Measurements from ENCODE around the gene AVPI1.
A peak's percentile ranks its signal among the peaks of the same experiment; 100 is the strongest.
"Not testable (repeated sequence)": the region's sequence is repeated elsewhere in the genome, so short reads cannot be mapped to it uniquely, and the experiment has no call there.

The AVPI1 gene

DNA sequence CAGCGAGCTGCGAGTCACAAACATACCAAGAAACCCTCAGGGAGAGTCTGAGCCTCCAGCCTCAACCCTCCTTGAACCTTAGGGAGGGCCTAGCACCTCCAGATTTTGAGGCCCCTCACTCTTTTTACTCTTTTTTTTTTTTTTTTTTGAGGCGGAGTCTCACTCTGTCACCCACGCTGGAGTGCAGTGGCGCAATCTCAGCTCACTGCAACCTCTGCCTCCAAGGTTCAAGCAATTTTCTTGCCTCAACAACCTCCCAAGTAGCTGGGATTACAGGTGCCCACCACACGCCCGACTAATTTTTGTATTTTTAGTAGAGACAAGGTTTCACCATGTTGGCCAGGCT lies 2.7 kb downstream of the AVPI1 start:
- not testable (repeated sequence) for FAIRE-seq; DNase-seq (ENCODE audit: insufficient read length, low spot score)

DNA sequence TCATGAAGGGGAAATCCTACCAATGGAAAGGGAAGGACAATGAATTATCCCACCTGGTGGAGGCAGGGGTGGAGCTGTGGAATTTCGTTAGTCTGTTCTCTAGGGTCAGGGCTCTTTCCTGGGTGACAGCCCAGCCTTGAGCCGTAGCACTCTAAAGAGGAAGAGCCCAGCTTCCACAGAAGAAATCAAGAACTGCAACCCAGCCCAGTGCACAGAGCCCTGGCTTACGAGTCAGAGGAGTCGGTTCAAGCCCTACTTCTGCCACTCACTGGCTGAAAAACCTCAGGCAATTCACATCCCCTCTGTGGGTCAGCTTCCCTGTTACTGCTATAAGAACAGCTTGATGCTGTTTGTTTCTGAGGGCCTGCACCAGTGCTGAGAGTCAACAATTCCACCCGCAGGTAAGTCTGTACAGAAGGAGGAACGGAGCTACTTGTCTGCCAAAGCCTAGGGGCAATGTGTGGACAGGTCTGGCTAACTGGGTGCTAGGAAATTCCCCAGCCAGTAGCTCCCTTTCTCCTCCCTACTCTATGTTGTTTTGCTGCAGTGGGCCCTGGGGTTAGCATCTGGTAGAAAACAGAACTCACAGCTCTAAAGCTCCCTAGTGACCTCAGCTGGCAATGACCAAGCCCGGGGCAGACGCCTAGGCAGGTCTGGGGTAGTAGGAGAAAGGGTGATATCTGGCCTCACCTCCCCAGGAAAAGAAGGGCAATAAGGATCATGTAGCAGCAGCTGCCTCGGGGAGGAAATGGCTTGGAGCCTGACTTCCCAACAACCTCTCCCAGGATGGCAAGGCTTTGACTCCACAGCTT lies 3.3 kb downstream of the AVPI1 start:
- DNase-seq (ENCODE audit: insufficient read length, low spot score) = no peak

DNA sequence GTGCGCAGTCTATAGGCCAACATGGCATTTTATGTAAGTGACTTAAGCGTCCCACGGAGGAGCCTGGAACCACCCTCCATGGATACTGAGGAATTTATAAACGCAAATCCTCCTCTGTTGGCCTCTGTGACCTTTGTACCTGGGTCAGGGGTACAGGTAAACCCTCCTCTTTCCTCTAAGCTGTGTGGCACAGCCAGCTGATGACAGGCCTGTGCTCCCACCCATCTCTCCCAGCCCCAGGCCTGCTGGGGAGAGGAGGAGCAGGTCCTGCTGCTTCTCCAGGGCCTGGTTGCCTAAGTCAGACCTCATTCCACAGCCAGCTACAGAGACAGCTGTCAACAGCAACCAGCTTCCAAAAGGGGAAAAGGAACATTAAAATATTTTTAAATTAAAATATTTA lies 5.0 kb downstream of the AVPI1 start:
- FAIRE-seq (no peak), DNase-seq (ENCODE audit: insufficient read length, low spot score) (no peak)

More for the DNA sequence above, 3.3 kb downstream of the AVPI1 start:
- FAIRE-seq = no peak

DNA sequence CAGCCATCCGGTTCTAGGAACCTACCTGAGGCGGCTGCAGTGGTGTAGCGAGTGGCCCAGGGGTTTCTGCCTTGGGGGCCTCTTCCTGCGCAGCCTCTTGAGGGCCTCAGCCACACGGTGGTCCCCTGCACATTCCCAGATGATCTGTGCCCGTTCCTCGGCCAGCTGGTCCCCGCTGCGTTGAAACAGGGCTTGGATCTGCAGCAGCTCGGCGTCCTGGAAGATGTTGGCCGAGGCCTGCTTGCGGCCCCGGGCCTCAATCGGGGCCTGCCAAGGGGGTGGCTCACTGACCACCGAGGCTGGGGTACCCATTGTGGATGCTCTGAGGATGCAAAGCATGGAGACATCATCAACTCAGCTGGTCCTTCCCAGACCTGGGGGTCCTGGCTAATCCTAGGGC lies 7.4 kb downstream of the AVPI1 start:
- DNase-seq (ENCODE audit: insufficient read length, low spot score) = no peak
- no peak for FAIRE-seq

DNA sequence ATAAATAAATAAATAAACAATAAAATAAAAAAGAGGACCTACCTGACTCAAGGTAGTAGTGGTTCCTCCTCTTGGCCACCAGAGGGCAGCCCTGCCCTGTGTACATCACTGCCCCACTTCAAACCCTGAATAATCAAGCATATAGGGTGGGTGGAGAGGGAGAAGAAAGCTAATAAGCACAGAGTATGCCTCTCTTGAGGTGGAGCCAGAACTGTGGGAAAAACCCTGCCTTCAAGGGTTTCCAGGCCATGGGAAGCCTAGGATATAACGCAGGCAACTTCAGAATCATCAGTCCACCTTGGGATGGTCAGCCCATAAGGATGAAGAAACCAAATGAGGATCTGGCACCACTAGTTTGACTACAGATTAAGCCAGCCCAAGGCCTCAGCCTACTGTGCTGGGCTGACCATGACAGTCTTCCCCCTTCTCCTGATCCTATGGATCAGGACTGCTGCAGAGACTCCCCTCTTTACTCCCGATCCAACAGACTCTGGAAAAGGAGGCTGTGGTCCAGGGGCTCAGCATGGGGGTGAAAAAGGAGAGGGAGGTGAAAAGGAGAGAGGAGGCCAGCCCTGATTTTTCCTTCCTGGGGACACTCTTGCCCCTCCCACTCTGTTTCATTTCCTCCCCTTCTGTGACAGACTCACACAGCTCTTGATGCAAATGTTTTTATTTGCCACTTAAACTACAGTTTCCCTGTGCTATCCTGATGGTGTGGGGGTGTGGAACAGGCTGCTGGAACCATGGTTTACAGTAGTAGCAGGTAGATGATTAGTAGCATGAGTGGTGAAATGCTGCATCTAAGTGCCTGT lies 10.1 kb downstream of the AVPI1 start:
- DNase-seq (ENCODE audit: insufficient read length, low spot score) (peak; percentile 52), FAIRE-seq (peak; percentile 86)

DNA sequence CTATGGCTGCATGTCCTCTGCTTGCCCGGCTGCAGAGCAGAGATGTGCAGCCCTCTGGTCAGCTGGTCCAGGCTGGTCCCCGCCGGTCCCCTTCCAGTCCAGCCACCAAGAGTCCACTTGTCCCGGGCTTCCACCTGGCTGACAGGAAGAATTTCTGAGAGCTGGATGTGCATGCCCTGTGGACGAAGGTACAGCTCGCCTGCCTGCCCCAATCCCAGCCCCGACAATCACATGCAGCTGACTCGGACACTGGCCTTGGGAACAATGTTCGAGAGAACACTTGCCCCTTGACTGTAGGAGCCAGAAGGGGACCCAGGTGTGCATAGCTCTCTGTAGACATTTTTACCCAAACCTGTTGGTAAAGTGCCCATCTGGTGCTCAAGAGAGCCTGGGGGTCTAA lies 11.8 kb downstream of the AVPI1 start:
- DNase-seq (ENCODE audit: insufficient read length, low spot score) (no peak), FAIRE-seq (no peak)

DNA sequence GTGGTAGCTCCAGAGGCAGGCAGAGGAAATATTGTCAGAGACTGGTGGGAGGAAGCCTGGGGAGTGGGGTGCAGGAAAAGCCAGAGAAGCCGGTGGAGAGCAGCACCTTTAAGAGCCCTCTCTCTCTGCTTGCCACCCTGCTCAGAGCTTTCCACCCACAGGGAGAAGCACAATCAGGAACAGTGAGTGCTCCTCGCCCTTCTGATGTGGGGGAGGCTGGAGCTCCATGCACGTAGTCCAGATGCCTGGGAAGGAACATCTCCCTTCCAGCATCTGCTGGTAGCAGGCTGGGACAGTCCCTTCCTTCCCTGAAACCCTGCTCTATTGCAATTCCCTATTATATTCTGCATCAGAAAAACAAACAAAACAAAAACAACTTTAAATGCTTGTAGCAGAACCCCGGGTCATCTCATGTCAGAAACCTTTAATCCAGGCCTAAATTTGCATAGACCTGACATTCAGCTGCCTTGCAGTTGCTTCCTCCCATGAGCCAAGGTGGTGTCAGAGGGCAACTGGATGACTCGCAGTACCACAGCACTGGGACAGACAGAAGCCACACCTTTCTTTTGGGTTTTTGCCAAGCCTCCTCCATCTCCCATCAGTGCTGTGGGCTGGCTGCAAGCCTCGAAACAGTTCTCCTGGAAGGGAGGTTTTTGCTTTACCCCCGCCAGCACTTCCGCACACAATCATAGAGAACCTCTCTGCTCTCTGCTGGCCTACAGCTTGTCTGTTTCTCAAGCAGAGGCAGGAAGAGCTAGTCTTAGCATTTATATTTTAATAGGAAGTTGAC lies 13.1 kb downstream of the AVPI1 start:
- no peak for DNase-seq (ENCODE audit: insufficient read length, low spot score)
- no peak for FAIRE-seq

DNA sequence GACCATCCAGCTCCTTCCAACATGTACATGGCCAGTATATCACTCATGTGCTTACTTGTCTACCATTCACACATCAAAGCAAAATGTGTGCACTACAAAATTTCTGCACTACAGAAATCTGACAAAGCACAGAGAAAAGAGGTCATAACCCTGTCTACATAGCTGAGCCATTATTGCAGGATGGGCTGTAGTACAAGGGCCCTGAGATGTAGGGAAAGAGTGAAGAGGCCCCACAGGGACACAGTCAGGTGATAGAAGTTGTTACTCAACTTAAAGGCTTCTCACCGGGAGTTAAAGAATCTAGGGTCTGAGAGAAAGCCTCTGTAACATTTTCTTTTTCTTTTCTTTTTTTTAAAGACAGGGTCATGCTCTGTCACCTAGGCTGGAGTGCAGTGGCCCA lies 17.5 kb downstream of the AVPI1 start:
- DNase-seq (ENCODE audit: insufficient read length, low spot score) = no peak
- FAIRE-seq = no peak

DNA sequence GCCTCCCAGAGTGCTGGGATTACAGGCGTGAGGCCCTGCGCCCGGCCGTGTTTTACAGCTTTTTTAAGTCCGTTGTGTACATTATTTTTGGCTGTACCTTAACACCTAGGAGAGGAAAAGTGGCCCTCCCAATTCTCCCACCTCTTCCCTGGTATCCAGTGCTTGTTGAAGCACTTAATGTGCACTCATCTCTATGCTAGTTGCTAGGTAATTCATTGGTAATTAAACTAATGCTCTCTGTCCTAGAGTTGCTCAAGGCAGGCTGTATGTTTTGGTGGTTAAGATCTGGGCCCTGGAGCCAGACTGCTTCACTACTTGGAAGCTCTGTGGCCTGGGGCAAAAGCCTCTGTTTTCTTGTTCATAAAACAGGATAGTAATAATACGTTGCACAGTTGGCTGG lies 19.6 kb downstream of the AVPI1 start:
- FAIRE-seq (no peak), DNase-seq (ENCODE audit: insufficient read length, low spot score) (no peak)

DNA sequence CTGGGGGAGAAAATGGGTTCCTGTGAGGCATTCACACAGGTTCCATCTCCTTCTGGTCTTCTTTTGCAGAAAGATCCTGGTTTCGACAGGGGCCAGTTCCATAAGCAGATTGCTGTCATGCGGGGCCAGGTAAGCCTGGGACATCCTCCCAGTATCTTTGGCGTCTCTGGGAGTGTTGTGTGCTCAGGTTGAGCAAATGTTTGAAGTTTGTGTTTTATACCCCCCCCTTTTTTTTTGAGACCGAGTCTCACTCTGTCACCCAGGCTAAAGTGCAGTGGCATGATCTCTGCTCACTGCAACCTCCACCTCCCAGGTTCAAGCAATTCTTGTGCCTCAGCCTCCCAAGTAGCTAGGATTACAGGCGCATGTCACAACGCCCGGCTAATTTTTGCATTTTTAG lies 20.0 kb downstream of the AVPI1 start:
- DNase-seq (ENCODE audit: insufficient read length, low spot score) (no peak), FAIRE-seq (no peak)

DNA sequence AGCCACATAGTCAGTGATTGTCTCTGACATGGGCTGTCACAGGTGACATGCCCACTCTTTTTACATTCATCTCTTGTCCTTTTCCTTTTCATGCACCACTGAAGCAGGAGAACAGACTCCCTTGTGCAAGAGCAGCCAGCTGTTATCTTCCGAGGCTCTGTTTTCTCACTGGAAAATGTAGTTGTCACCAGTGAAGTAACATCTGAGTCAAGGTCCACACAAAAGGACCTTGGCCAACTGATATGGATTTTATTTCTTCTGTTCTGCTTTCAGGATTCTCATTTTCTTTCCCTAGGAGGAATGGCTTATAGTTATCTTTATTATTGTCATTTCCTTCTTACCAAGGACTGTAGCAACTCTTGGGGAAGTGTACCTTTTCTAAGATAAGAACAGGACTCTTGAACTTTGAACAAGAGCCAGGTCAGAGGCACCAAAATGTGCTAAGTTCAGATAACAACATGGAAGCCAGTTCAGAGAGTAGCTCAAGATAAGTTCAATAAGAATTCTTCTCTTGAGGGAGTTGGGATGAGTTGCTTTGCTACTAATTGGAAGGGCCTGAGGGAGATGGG lies 22.7 kb downstream of the AVPI1 start:
- FAIRE-seq (no peak), DNase-seq (ENCODE audit: insufficient read length, low spot score) (no peak)

DNA sequence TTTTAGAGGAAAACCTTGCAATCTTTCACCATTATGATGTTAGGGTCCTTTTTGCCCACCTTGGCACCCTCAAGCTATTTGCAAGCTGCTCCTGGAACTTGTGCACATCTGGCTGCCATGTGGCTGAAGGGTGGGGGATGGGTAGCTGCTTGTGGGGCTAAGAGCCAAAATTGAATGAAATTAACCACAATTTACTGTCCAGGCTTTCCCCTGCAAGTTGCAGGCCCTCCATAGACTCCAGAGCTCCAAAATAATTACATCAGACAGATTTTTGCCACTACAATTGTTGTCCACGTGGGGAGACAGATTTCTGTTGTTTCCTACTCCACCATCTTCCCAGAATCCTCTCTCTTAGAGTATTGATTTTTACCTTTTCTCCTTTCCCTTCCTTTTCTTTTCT lies 27.5 kb downstream of the AVPI1 start:
- no peak for DNase-seq (ENCODE audit: insufficient read length, low spot score)
- no peak for FAIRE-seq

DNA sequence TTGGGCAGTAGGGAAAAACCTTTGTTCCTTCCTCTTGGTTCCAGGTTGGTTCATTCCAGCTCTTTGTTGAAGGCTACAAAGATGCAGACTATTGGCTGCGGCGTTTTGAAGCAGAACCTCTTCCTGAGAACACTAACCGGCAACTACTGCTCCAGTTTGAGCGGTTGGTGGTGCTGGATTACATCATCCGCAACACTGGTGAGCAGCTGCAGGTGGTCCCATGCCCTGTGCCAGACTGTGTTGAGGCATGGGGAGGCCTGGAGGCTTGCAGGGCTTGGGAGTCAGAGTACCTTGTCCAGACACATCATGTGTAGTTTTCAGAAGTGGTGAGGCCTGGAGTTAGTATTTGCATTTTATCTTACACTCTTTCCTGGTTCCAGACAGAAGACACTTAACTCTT lies 30.3 kb downstream of the AVPI1 start:
- DNase-seq (ENCODE audit: insufficient read length, low spot score) (no peak), FAIRE-seq (no peak)

DNA sequence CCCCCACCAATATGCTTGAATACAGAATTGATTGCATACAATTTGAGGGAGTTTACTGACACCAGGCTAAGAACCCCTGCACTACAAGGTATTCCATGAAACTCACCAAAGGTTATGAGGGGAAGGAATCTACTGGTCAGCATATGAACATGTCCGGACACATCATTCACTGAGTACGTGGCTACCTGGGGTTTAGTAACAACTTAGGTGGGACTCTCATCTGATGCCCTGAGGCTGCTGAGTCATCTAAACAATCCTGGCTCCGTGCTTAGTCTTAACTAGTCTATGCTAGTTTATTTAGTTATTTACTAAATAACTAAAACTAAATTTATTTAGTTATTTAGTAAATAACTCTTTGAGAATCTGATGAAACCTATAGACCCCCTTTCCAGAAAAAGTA lies 35.3 kb downstream of the AVPI1 start:
- no peak for DNase-seq (ENCODE audit: insufficient read length, low spot score)
- FAIRE-seq = no peak

DNA sequence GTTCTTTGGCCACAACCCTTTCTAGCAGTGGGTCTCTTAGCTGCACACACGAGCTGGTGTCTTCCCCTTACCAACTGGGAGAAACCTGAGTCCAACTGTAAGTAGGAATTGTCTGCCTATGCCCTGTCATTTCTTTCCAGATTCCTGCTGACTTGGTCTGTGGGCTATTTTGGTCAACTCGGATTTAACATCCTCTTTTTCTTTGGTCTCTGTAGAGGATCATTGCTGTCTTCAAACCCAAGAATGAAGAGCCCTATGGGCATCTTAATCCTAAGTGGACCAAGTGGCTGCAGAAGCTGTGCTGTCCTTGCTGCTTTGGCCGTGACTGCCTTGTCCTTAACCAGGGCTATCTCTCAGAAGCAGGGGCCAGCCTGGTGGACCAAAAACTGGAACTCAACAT lies 36.3 kb downstream of the AVPI1 start:
- no peak for DNase-seq (ENCODE audit: insufficient read length, low spot score)
- FAIRE-seq = no peak

DNA sequence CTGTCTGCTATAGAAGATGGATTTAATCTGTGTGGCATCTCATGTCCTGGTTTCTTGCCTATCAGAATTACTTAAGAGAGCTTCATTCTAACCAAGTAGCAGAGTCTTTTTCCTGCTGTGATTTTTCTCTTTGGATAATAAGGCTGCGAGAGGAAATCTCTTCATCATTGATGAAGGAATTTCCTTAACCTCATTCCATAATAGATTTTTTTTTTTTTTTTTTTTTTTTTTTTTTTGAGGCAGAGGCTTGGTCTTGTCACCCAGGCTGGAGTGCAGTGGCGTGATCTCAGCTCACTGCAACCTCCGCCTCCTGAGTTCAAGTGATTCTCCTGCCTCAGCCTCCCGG lies 37.7 kb downstream of the AVPI1 start:
- DNase-seq (ENCODE audit: insufficient read length, low spot score); FAIRE-seq: not testable (repeated sequence)

DNA sequence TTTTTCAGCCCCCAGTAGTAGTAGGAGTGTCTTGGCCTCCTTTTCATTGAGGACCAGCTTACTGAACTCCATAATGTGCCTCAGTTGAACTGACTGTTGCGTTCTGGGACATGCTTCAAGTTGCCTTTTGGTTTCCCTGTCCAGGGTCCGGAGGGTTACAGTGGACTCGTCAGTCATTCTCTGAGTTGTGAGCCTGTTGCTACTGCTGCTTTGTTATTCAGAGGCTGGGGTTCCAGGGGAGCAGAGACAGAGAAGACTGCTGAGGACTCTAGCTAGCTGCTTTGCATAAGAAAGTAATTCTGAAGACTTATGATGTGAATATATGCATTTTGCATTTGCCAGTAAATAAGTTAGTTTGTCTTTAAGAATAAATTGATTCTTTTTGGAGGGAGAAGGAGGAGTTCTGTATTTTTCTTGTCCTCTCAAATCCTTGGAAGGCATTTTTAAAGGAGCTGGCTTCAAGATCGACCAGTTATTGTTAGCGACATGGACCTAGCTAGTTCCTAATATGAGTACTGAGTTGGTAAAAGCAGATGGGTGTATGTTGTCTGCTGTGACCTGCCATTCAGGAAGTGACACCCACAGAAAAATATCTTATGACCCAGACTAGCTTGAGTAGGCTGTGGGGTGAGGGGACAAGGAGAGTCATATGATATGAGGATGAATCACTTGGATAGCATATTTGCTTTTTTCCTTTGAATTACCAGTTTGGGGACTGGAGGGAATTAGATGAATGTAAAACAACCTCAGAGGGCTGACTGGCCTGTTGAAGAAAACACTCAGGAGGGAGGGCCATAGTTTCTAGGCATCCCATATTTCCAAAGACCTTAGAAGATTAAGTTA lies 38.3 kb downstream of the AVPI1 start:
- FAIRE-seq = no peak
- DNase-seq (ENCODE audit: insufficient read length, low spot score) = no peak

DNA sequence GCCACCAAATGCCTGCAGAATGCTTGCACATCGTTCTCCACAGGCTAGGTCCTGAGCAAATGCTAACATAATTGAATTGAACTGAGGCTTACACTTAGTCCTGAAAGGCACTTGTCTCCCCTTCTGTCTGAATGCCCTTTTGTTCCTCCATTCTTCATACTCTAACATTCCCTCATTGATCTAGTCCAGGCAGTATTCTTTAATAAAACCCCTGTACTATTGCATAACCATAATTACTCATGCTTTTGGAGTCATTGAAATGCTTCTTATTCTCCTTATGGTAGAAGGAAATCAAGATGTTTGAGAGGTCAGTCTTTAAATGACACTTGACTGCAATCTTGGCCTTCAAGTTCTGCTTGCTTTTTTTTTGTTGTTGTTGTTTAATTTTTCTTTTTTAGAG lies 39.5 kb downstream of the AVPI1 start:
- no peak for DNase-seq (ENCODE audit: insufficient read length, low spot score)
- no peak for FAIRE-seq

DNA sequence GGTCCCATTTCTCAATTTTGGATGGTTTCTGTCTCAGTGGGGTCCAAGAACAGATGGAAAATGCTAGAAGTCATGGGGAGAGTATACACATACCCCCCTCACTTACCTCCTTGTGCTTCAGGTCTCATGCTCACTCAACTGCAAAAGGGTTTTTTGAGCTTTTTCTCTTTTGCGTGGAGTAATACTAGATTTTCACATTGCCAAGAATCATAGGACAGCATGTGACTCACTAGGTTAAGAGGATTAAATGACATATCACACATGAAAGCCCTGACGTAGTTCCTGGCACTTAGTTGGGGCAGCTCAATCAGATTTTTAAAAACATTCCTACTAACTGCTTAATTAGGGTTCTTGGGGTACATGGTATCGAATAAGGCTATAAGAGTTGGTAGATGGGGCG lies 42.1 kb downstream of the AVPI1 start:
- FAIRE-seq (no peak), DNase-seq (ENCODE audit: insufficient read length, low spot score) (no peak)

DNA sequence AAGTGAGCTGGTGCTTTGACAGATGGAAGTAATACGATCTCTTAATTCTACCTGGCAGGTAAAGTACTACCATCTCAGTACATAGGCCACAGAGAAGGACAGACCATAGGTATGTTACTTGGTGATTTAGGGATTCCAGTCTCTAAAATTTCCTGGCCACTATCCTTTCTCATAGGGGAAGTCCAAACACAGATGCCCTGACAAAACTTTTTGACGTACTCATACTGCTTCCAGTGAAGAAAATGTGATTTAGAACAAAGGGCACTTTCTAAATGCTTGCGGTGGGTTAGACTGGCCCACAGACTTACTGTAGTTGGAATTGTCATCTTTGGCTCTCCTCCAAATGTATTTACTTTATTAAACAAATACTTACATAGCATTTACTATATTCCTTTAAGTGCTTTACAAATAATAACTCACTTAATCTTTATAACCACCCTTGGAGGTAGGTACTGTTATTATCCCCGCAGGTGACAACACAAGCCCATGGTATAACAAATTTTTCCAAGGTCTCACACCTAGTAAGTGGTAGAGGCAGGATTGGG lies 43.5 kb downstream of the AVPI1 start:
- DNase-seq (ENCODE audit: insufficient read length, low spot score) (no peak), FAIRE-seq (no peak)
